GM11168 (cell line): ENCODE data around the gene JKAMP.

Experiments used
- in situ Hi-C: fragments of 300-500 bp; cut with MboI; formaldehyde crosslinking; loops from one replicate; pipeline ENCODE4 v1.12.0; 2022; ENCODE audit warnings: low sequenced_read_pairs; ENCODE audit not compliant: unreplicated experiment

JKAMP gene

DNA sequence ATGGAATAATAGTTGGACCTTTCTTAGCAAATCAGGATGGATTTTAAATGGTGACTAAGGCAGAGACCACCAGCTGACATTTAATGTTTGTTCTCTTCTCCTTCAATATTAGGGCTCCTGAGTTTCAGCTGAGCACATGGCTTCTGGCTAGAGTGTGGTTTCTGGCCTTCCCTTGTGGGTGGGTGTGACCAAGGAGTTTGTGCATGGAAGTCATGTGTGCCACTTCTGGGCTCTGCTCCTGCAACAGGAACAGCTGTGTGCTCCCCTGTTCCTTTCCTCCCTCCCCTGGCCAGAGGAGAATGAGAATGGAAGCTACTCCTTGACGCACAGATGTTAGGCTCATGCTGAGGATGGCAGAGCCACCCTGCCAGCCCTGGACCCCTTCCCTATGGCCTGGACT is 48.1 kb downstream of the JKAMP start:
- in situ Hi-C loops: no loop called here

- in situ Hi-C loops: no loop called here
Measured at GRCh38 chr14:59534361-59534987, 50.2 kb downstream of the JKAMP start.

- in situ Hi-C loops: no loop called here
Measured at GRCh38 chr14:59537476-59537875, 53.2 kb downstream of the JKAMP start.

DNA sequence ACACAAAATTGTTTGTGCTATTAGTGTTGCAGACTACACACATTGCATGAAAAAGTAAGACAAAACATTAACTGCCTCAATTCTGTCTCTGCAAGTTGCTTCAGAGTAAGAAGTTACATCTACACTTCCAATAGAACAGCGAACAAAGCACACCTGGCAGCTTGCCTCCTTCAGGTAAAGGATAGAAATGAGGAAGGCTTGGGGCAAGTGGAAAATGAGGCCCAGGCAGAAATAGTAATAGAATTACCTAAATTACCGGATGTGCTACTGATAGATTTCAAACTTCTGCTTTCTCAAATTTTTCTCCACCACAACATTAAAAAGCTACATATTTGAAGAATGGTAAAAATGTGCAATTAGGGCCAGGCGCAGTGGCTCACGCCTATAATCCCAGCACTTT is 54.6 kb downstream of the JKAMP start:
- in situ Hi-C loops: no loop called here

- in situ Hi-C loops: no loop called here
Measured at GRCh38 chr14:59540852-59541251, 56.5 kb downstream of the JKAMP start.

- in situ Hi-C loops: no loop called here
Measured at GRCh38 chr14:59541731-59542130, 57.4 kb downstream of the JKAMP start.

- in situ Hi-C loops: no loop called here
Measured at GRCh38 chr14:59543873-59544272, 59.6 kb downstream of the JKAMP start.

DNA sequence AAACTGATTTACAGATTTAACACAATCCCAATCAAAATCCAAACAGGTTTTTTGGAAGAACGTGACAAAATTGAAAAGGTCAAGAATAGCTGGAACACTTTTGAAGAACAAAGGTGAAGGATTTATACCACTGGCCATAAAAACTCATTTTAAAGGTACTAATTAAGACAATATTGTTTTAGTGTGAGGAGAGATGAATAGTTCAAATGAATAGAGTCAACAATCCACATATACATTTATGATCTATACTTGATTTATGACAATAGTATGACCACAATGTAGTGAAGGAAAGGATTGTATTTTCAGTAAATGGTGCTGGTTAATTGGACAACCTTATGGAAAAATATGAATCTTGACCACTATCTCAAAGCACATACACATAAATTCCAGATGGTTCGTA is 63.0 kb downstream of the JKAMP start:
- in situ Hi-C loops: no loop called here
